NCI-H1930 (cell line): Measurements from ENCODE around the gene MYT1.

ENCODE experiments used
- DNase-seq, 2 experiments: peaks; one replicate each; lab custom pipeline; 2025; lab: John Stamatoyannopoulos, UW

The MYT1 gene

GRCh38 chr20:64244870-64245603, 80.8 kb downstream of the MYT1 start:
- DNase-seq: no peak

- no peak for DNase-seq
These were observed 81.7 kb downstream of the MYT1 start for GRCh38 chr20:64245746-64246595.

GRCh38 chr20:64246616-64247306, 82.5 kb downstream of the MYT1 start:
- no peak for DNase-seq

- DNase-seq: no peak
These were observed 83.0 kb downstream of the MYT1 start for GRCh38 chr20:64247307-64247618.

GRCh38 chr20:64247970-64248841, 84.0 kb downstream of the MYT1 start:
- DNase-seq: no peak

GRCh38 chr20:64250027-64250426, 85.8 kb downstream of the MYT1 start:
- DNase-seq: no peak

- no peak for DNase-seq
These were observed 88.7 kb downstream of the MYT1 start for GRCh38 chr20:64253000-64253383.

GRCh38 chr20:64253443-64253842, 89.2 kb downstream of the MYT1 start:
- DNase-seq: no peak

GRCh38 chr20:64254156-64254555, 89.9 kb downstream of the MYT1 start:
- no peak for DNase-seq

GRCh38 chr20:64254571-64255360, 90.5 kb downstream of the MYT1 start:
- DNase-seq: no peak

- DNase-seq: peak; percentile 79 to 93
These were observed 91.4 kb downstream of the MYT1 start, which contains the start of gene PCMTD2 for GRCh38 chr20:64255361-64256281. Gene PCMTD2, plus strand, starts transcription at chr20:64255748. Its CDS starts 4,218 bp downstream, at chr20:64259966.

- no peak for DNase-seq
These were observed 92.2 kb downstream of the MYT1 start for GRCh38 chr20:64256282-64256935.

- DNase-seq: no peak
These were observed 93.0 kb downstream of the MYT1 start for GRCh38 chr20:64257107-64257757.

- DNase-seq: no peak
These were observed 94.0 kb downstream of the MYT1 start for GRCh38 chr20:64258071-64258823.

GRCh38 chr20:64260239-64260638, 96.0 kb downstream of the MYT1 start:
- DNase-seq: no peak

GRCh38 chr20:64261138-64261537, 96.9 kb downstream of the MYT1 start:
- DNase-seq: no peak

GRCh38 chr20:64264091-64264490, 99.8 kb downstream of the MYT1 start:
- DNase-seq: no peak

GRCh38 chr20:64265201-64265600, 100.9 kb downstream of the MYT1 start:
- DNase-seq: no peak
